Superior temporal gyrus (tissue), 1 donor: Measurements from ENCODE around the gene RAPGEF2.

Source experiments
- DNase-seq: peaks from one replicate; pipeline ENCODE4 v3.0.0-alpha.2; 2016; ENCODE audit errors: extremely low spot score

Gene RAPGEF2

GRCh38 chr4:159401226-159401712 lies 298.4 kb downstream of the RAPGEF2 start:
- no peak for DNase-seq

- DNase-seq = no peak
Observed at GRCh38 chr4:159401791-159402380, 299.0 kb downstream of the RAPGEF2 start.
